HG02623 (cell line): ENCODE results near the gene BMERB1.
"Not testable (repeated sequence)": the region's sequence is repeated elsewhere in the genome, so short reads cannot be mapped to it uniquely, and the experiment has no call there.

ENCODE experiments used
- ATAC-seq: cut with Tn5 transposase; IDR thresholded peaks from one replicate; pipeline ENCODE4 v1.9.1; 2021; ENCODE audit warnings: moderate library complexity; ENCODE audit not compliant: unreplicated experiment

BMERB1 gene

GRCh38 chr16:15434425-15435215, at the start of gene BMERB1:
Gene BMERB1 (plus strand): TSS chr16:15434588. CDS start chr16:15434654, 66 bp downstream.
- no peak for ATAC-seq

- ATAC-seq: not testable (repeated sequence)
Observed at GRCh38 chr16:15388060-15388459, 46.3 kb upstream of the BMERB1 start.

GRCh38 chr16:15389916-15390315, 44.5 kb upstream of the BMERB1 start:
- not testable (repeated sequence) for ATAC-seq

GRCh38 chr16:15393025-15393424, 41.4 kb upstream of the BMERB1 start:
- ATAC-seq: not testable (repeated sequence)

- ATAC-seq: not testable (repeated sequence)
Observed at GRCh38 chr16:15395631-15396508, 38.5 kb upstream of the BMERB1 start, which contains the start of gene MPV17L. Gene MPV17L (plus strand): TSS chr16:15395754. CDS start chr16:15395898, 144 bp downstream.

- ATAC-seq: not testable (repeated sequence)
Observed at GRCh38 chr16:15396509-15396829, 37.9 kb upstream of the BMERB1 start.

GRCh38 chr16:15396948-15397594, 37.3 kb upstream of the BMERB1 start:
- ATAC-seq: no peak

GRCh38 chr16:15398618-15399316, 35.6 kb upstream of the BMERB1 start:
- ATAC-seq: no peak

GRCh38 chr16:15399317-15399716, 35.1 kb upstream of the BMERB1 start:
- ATAC-seq: no peak

GRCh38 chr16:15400314-15400713, 34.1 kb upstream of the BMERB1 start:
- ATAC-seq: not testable (repeated sequence)

GRCh38 chr16:15401972-15402371, 32.4 kb upstream of the BMERB1 start:
- no peak for ATAC-seq

GRCh38 chr16:15403392-15403995, 30.9 kb upstream of the BMERB1 start:
- no peak for ATAC-seq

- not testable (repeated sequence) for ATAC-seq
Observed at GRCh38 chr16:15404091-15404490, 30.3 kb upstream of the BMERB1 start.

- ATAC-seq: no peak
Observed at GRCh38 chr16:15404792-15405191, 29.6 kb upstream of the BMERB1 start.

- ATAC-seq: not testable (repeated sequence)
Observed at GRCh38 chr16:15407756-15408155, 26.6 kb upstream of the BMERB1 start.

GRCh38 chr16:15409476-15409875, 24.9 kb upstream of the BMERB1 start:
- not testable (repeated sequence) for ATAC-seq

GRCh38 chr16:15415511-15415985, 18.8 kb upstream of the BMERB1 start:
- ATAC-seq: no peak

- ATAC-seq: no peak
Observed at GRCh38 chr16:15417197-15417596, 17.2 kb upstream of the BMERB1 start.

GRCh38 chr16:15418206-15418605, 16.2 kb upstream of the BMERB1 start:
- no peak for ATAC-seq

- ATAC-seq: not testable (repeated sequence)
Observed at GRCh38 chr16:15421696-15422095, 12.7 kb upstream of the BMERB1 start.
